Mucosa of stomach (tissue), 1 donor: ENCODE results near the gene EIF4E1B.
"Not testable (repeated sequence)": the region's sequence is repeated elsewhere in the genome, so short reads cannot be mapped to it uniquely, and the experiment has no call there.

ENCODE experiments used
- H3K27me3 ChIP-seq: one replicate; pipeline ENCODE4 v1.7.0; 2013; ENCODE audit warnings: mild to moderate bottlenecking, low read length; ENCODE audit not compliant: control insufficient read depth, insufficient read depth
- H3K36me3 ChIP-seq: one replicate; pipeline ENCODE4 v1.7.0; 2013; ENCODE audit warnings: low read length; ENCODE audit not compliant: control insufficient read depth, insufficient read depth
- H3K4me1 ChIP-seq: one replicate; pipeline ENCODE4 v1.7.0; 2013; ENCODE audit warnings: mild to moderate bottlenecking, low read length; ENCODE audit not compliant: control insufficient read depth, insufficient read depth
- H3K4me3 ChIP-seq: one replicate; pipeline ENCODE4 v1.7.0; 2013; ENCODE audit warnings: low read length
- H3K9ac ChIP-seq: one replicate; pipeline ENCODE4 v1.7.0; 2013; ENCODE audit warnings: mild to moderate bottlenecking, low read length, moderate library complexity
- H3K9me3 ChIP-seq: one replicate; pipeline ENCODE4 v1.7.0; 2013; ENCODE audit warnings: mild to moderate bottlenecking, low read length, moderate library complexity; ENCODE audit not compliant: control insufficient read depth
- donor health status: Pancreatic carcinoma.

Gene EIF4E1B

DNA sequence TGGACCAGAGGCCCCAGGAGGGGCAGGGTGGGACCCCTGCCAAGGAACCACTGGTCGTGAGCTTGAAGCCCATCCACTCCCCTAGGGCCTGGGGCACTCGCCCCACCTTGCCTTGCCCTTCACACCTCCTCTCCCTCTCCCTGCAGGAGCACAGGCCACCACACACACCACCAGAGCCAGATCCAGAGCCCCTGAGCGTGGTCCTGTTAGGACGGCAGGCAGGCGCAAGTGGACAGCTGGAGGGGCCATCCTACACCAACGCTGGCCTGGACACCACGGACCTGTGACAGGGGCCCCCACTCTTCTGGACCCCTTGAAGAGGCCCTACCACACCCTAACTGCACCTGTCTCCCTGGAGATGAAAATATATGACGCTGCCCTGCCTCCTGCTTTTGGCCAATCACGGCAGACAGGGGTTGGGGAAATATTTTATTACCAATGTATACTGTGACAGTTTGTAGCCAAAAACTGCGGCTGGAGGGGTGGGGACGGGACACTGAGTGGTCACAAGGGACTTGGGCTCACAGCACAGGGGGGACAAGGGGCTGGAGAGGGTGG is 35.0 kb upstream of the EIF4E1B start:
- H3K27me3 ChIP-seq, result peaks cover 23% of the 10 kb centered on the region
- H3K9me3 ChIP-seq, result no peaks in the 10 kb centered on the region
- H3K36me3 ChIP-seq, result no peaks in the 10 kb centered on the region
- no peak overlapping the region for H3K9ac ChIP-seq
- no peaks in the 10 kb centered on the region for H3K4me1 ChIP-seq
- no peak overlapping the region for H3K4me3 ChIP-seq

DNA sequence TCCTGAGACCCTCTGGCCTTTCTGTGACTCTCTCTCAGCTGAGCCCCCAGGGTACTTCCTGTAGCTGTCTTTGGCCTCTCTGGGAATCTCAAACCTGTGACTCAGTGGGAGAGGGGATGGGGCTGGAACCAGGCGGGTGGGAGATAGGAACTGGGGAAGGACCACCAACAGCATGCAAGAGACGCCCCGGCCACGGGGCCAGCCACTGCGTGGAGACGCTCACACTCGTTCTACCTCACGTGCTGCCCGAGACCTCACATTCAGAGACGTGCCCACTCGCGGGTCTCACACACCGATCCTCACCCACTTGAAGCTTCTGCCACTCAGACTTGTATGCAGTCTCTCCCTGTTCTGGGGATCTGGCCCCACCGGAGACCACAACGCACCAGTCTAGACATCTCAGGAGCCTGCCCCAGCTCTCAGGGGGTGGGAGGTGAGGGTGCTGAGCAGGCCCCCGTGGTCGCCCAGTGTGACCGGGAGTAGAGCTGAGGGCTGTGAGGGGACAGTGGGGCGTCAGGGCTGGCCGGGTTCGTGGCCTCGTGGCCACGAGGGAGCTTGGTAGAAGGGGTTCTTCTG is 34.3 kb upstream of the EIF4E1B start:
- Histone ChIP-seq H3K27me3 (peaks cover 23% of the 10 kb centered on the region), H3K36me3 (no peaks in the 10 kb centered on the region), H3K4me1 (no peaks in the 10 kb centered on the region), H3K4me3 (no peak overlapping the region), H3K9me3 (no peaks in the 10 kb centered on the region), H3K9ac (no peak overlapping the region)

DNA sequence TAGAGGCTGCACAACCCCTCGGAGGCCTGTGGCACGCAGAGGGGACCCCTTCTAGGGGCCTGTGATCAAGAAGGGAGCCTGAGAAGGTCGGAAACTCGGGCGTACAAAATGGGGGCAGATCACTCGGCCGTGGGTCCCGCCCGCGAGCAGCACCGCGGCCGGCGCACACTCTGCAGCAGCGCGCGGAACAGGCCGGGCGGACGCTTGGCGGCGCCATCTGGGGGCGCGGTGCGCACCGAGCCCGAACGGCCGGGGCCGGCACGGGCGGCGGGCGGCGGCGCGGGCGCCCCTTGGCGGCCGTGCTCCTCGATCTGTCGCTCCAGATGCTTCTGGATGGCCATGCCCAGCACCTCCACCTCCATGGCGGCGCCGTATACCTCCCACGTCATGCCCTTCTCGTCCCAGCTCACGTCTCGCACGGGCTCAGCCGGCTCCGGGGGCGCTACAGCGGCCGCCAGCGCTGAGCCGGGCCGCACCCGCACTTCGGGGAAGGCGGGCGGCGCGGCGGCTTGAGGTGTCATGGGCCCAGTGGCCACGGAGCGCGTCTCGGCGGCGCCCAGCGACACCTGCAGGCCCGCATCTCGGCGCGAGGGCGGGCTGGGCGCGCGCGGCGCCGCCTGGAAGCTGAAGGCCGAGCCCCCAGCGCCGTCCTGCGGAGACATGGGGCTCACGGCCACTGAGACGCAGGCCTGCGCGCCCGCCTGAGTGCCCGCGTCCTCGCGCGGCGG is 33.6 kb upstream of the EIF4E1B start:
- Histone ChIP-seq H3K4me1 (no peaks in the 10 kb centered on the region), H3K9ac (no peak overlapping the region), H3K9me3 (no peaks in the 10 kb centered on the region), H3K4me3 (no peak overlapping the region), H3K36me3 (no peaks in the 10 kb centered on the region), H3K27me3 (peaks cover 23% of the 10 kb centered on the region)

DNA sequence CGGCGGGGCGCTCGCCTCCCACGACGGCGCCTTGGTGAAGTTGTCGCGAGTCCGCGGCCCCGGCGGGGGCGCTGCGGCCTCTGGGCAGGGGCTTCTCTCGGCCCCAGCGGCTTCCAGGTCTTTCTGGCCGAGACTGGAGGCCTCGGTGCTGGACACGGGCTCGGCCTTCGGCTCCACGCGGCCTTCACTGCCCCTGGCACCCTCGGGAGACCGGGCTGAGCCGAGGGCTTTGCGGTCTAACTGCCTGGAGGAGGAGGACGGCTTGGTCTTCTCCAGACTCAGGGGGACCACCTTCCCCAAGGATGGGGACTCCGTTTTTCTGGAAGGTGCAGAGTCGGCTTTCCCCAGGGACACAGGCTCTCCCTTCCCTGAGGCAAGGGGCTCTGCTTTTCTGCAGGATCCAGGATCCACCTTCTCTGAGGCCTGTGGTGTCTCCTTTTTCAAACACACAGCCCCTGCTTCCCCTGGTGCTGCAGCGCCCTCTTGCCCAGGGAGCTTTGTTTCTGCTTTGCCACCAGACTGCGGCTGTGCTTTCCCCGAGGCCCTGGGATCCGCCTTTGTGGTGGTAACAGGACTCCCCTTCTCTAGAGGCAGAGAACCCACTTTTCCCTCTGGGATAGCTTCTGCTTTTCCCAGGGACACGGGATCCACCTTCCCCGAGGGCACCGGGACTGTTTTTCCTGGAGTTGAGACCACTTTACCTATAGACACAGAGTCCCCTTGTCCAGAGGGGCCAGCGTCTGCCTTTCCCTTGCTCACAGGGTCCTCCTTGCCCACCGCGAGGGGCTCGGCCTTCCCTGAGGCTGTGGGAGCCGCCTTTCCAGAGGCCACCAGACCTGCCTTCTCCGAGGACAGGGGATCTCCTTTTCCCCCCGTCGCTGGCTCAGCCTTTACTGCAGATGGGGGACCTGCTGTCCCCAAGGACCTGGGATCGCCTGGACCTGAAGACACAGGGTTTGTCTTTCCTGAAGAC is 32.8 kb upstream of the EIF4E1B start:
- no peaks in the 10 kb centered on the region for H3K4me1 ChIP-seq
- no peaks in the 10 kb centered on the region for H3K36me3 ChIP-seq
- H3K4me3 ChIP-seq, result no peak overlapping the region
- peaks cover 23% of the 10 kb centered on the region for H3K27me3 ChIP-seq
- H3K9me3 ChIP-seq, result no peaks in the 10 kb centered on the region
- no peak overlapping the region for H3K9ac ChIP-seq

DNA sequence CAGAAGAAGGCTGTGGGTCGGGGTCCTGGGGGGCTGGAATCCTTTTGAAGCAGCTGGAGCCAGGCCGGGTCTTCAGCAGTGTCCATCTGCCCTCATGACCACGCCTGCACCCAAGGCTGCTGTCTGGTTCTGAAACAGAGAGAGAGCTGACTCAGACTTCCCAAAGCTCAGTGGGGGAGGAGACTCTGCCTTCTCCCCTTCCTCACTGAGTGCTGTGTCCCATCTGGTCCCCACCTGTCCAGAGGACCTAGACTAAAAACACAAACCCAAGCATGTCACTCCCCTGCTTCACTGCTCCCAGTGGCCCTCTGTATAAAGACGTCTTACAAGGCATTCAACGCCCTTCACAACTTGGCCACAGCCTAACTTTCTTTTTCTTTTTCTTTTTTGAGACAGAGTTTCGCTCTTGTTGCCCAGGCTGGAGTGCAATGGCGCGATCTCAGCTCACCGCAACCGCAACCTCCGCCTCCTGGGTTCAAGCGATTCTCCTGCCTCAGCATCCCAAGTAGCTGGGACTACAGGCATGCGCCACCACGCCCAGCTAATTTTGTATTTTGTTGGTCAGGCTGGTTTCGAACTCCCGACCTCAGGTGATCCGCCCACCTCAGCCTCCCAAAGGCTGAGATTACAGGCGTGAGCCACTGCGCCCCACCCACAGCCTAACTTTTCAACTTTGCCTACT is 30.6 kb upstream of the EIF4E1B start:
- H3K4me1 ChIP-seq, H3K36me3 ChIP-seq, H3K9ac ChIP-seq, H3K9me3 ChIP-seq, H3K4me3 ChIP-seq: not testable (repeated sequence)
- peaks cover 26% of the 10 kb centered on the region for H3K27me3 ChIP-seq

DNA sequence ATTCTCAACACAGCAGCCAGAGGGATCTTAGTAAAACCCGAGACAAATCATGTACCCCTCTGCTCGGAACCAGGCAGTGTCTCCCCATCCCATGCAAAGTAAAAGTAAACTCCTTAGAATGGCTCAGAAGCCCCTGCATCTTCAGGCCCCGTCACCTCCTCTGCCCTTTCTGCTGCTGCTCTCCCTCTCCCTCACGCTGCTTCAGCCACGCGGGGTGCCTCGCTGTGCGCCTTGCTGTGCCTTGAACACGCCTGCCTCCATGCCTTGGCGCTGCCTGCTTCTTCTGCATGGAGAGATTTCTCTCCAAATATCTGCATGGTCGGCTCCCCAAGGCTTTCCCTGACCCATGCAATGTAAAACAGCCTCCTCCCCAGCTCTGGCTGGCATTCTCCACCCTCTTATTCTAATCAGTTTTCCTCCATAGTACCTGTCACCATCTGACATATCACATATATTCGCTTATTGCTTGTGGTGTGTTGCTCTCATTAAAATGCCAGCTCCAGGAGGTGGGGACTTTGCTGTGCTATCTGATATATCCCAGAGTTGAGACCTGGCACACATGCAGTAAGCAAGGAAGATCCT is 28.5 kb upstream of the EIF4E1B start:
- Histone ChIP-seq H3K4me1 (no peaks in the 10 kb centered on the region), H3K4me3 (no peak overlapping the region), H3K36me3 (no peaks in the 10 kb centered on the region), H3K9ac (no peak overlapping the region), H3K27me3 (peaks cover 21% of the 10 kb centered on the region), H3K9me3 (no peaks in the 10 kb centered on the region)

DNA sequence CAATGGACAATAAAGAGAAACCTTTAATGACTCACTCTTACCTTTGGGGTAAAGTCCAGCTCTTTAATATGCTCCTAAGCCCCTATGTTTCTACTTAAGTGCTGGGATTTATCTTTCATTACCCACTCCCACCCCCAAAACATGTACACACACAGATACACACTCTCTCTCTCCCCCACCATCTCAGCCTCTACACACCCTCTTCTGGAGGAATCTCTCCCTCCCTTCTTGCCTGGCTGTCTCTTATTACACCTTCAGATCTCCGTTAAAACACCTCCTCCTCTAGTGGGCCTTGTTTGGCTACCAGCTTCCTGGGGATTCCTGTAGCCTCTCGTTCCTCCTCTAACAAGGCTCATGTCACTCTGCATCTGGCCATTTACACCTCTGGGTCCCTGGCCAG is 27.4 kb upstream of the EIF4E1B start:
- no peak overlapping the region for H3K4me3 ChIP-seq
- no peaks in the 10 kb centered on the region for H3K9me3 ChIP-seq
- H3K27me3 ChIP-seq, result peaks cover 11% of the 10 kb centered on the region
- H3K9ac ChIP-seq, result no peak overlapping the region
- no peaks in the 10 kb centered on the region for H3K36me3 ChIP-seq
- H3K4me1 ChIP-seq, result no peaks in the 10 kb centered on the region

DNA sequence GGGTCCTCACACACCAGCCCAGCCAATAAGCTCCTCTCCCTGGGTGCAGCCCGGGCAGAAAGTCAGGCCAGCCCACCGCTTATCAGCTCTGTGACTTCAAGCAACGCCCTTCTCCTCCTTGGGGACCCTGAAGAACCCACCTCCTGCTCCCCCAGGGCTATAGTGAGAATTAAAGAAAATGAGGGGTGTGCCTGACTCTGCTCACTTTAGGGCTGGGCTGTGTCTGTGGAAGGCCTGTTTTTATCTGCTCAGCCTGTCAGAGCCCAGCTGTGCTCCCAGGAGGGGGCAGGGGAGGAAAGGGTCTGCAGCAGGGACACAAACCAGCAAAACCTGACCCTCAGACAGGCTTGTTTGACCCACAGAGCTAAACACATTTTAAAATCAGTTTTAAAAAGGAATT is 24.4 kb upstream of the EIF4E1B start:
- no peaks in the 10 kb centered on the region for H3K4me1 ChIP-seq
- H3K36me3 ChIP-seq, result no peaks in the 10 kb centered on the region
- H3K4me3 ChIP-seq, result no peak overlapping the region

DNA sequence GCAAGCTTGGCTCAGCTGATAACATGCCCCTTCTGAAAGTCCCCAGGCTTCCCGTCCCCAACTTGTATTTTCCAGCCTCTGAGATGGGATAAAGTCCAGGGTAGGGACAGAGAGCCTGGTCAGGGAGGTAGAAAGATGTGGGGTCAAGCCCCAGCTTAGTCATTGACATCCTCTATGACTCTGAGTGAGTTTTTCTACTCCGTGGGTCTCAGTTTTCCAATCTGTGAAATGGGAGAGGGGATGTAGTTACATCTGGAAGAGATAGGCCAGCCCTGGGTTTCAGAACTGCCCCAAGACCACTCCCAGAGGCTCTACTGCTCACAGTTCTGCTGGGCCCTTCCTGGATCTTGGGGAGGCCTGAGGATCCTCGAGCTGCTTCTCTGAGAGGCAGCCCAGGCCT is 23.6 kb upstream of the EIF4E1B start:
- Histone ChIP-seq H3K9me3 (no peaks in the 10 kb centered on the region), H3K4me3 (no peak overlapping the region), H3K36me3 (no peaks in the 10 kb centered on the region), H3K9ac (no peak overlapping the region), H3K4me1 (no peaks in the 10 kb centered on the region), H3K27me3 (peaks cover 22% of the 10 kb centered on the region)

More for the DNA sequence above, 24.4 kb upstream of the EIF4E1B start:
- Histone ChIP-seq H3K27me3 (peaks cover 17% of the 10 kb centered on the region), H3K9ac (no peak overlapping the region), H3K9me3 (no peaks in the 10 kb centered on the region)

DNA sequence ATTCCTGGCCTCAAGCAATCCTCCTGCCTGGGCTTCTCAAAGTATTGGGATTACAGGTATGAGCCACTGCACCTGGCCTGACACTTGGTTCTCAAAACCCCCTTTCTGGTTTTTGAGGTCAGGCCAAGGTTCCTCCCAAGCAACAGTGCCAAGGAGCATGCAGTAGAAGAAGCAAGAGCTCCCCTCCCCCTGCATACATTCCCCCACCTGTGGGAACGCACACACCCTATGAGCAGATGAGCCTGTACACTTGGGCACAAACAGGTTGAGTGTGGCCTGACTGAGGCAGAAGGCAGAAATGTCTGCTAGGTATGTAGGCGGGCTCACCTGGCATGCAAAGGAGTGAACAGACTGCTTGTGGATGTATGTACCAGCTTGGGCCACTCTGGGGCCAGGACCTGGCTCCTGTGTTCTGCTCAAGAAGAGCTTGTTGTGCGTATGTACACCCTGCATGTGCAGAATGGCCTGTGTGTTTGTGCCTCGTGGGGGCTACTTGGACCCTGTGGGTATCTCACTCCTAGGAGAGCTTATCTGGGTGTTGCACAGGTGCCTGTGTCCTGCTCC is 22.3 kb upstream of the EIF4E1B start:
- no peak overlapping the region for H3K9ac ChIP-seq
- no peaks in the 10 kb centered on the region for H3K9me3 ChIP-seq
- no peaks in the 10 kb centered on the region for H3K4me1 ChIP-seq
- no peak overlapping the region for H3K4me3 ChIP-seq
- no peaks in the 10 kb centered on the region for H3K36me3 ChIP-seq
- H3K27me3 ChIP-seq, result peaks cover 30% of the 10 kb centered on the region
